GM12891 (cell line): ENCODE data around the gene NEUROD1. TPM values are rescaled to one million over a fixed set of nuclear protein-coding genes. Genes with fewer than 3 reads are reported as not detected.
A peak's percentile ranks its signal among the peaks of the same experiment; 100 is the strongest.
"Not testable (repeated sequence)": the region's sequence is repeated elsewhere in the genome, so short reads cannot be mapped to it uniquely, and the experiment has no call there.

Source experiments
- DNase-seq: peaks from one replicate; pipeline ENCODE4 v3.0.0; 2011; ENCODE audit warnings: low spot score; ENCODE audit not compliant: insufficient read length
- FAIRE-seq: peaks from 2 replicates; lab custom pipeline; 2011; peaks lifted over from hg19 to GRCh38; lab: Jason Lieb, UNC
- PAX5 ChIP-seq: IDR thresholded peaks from 2 replicates; pipeline ENCODE4 v1.6.1; 2011; ENCODE audit warnings: low read length, moderate library complexity, mild to moderate bottlenecking; ENCODE audit not compliant: insufficient read depth, severe bottlenecking
- POLR2A ChIP-seq: IDR thresholded peaks from 2 replicates; pipeline ENCODE4 v1.6.1; 2011; ENCODE audit warnings: low read depth, low read length, control low read depth
- POLR2AphosphoS5 ChIP-seq: IDR thresholded peaks from 2 replicates; pipeline ENCODE4 v1.6.1; 2011; ENCODE audit warnings: low read depth, low read length, control low read depth
- POU2F2 ChIP-seq: IDR thresholded peaks from 2 replicates; pipeline ENCODE4 v1.6.1; 2011; ENCODE audit warnings: low read depth, mild to moderate bottlenecking, control low read depth, low read length, moderate library complexity
- SPI1 ChIP-seq: IDR thresholded peaks from 2 replicates; pipeline ENCODE4 v1.6.1; 2011; ENCODE audit warnings: low read depth, low read length, control low read depth
- TAF1 ChIP-seq: IDR thresholded peaks from 2 replicates; pipeline ENCODE4 v1.6.1; 2011; ENCODE audit warnings: low read depth, low read length, control low read depth
- polyA plus RNA-seq: library from polyadenylated mRNA; unstranded; fragments of >200 nt; gene quantifications from one replicate; pipeline ENCODE4 v1.2.1, GENCODE V29; 2012; ENCODE audit warnings: low read depth, missing spikeins, inconsistent platforms; ENCODE audit not compliant: missing spikeins

The NEUROD1 gene
- polyA plus RNA-seq = not detected

DNA sequence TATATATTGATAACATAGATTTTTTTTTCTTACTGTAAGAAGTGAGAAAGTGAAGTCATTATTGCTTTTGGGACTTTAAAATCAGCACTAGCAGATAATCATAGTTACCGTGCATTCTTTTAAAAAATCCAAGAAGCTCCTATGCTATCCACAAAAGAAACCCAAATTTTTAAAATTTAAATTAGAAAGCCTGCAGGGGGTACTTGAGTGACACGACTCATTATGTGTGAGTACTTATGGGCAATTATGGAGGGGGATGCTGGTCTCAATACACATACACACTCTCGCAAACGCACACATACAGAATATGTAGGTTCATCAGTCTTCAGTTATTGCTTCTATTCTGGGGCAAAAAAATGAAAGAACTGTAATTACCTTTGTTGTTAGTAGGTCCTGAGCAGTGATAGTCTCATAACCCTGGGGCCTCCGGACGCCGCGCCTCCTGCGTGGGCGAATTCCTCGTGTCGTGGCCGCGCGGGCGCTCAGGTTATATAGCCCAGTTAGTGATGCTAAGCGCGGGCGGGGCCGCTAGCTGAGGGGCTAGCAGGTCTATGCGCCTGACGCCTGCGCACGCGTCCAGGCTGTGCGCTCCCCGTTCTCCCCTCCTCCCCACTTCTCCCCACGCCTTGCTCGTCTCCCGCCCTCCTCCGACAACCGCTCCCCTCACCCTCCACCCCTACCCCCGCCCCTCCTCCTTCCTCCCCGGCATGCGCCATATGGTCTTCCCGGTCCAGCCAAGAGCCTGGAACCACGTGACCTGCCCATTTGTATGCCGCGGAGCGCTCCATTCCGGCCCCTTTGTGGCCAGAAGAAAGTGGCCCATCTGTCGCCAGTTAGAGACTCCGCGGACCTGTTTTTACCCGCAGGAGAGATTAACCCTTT lies at the start of gene NEUROD1:
NEUROD1 (minus strand) TSS at position 463 of the 882 bp plus-strand sequence. CDS start 1,657 bp downstream, outside the sequence.
- TF ChIP-seq POLR2A = no peak
- TF ChIP-seq POU2F2 = no peak
- no peak for TF ChIP-seq PAX5
- TF ChIP-seq SPI1 = no peak
- TF ChIP-seq TAF1 = no peak
- TF ChIP-seq POLR2AphosphoS5 = no peak
- no peak for DNase-seq
- no peak for FAIRE-seq

DNA sequence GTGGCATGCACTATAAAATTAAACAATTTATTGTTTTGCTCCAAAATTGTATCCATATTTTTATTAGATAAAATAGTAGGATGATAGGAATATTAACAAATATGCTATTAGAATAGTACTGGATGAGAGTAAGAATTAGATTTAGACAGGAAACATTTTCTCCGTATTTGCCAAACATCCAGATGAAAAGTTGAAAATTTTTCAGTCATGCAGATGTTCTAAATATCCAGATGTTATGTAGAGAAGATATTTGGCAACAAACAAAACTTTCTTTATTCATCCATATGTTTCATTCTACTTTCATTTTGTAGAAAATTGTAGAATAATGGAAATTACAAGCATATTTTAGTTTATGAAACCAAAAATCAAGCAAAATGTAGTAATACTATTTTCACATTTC lies 45.2 kb upstream of the NEUROD1 start:
- TF ChIP-seq POLR2A (no peak), POLR2AphosphoS5 (no peak), SPI1 (no peak)
- no peak for FAIRE-seq
- no peak for DNase-seq

DNA sequence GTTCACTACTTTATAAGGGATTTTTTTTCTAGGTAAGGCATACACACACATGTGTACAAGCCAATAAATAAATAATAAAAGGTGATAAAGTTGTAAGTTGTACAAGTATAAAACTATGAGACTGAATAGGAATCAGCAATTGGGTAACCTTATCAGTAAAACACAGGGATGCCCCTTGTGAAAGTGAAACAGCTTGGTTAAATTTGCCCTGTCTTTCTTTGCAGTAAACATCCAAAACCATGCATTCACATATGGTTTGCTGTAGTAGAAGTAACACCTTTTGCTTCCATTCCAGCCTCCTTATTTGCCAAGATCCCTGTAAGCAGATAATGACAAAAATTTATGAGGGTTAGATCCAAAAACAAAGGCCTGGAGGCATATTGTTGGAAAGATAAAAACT lies 44.3 kb upstream of the NEUROD1 start:
- TF ChIP-seq POLR2A = no peak
- TF ChIP-seq SPI1 = no peak
- no peak for TF ChIP-seq PAX5
- no peak for TF ChIP-seq TAF1
- TF ChIP-seq POU2F2 = no peak
- no peak for TF ChIP-seq POLR2AphosphoS5
- no peak for FAIRE-seq

DNA sequence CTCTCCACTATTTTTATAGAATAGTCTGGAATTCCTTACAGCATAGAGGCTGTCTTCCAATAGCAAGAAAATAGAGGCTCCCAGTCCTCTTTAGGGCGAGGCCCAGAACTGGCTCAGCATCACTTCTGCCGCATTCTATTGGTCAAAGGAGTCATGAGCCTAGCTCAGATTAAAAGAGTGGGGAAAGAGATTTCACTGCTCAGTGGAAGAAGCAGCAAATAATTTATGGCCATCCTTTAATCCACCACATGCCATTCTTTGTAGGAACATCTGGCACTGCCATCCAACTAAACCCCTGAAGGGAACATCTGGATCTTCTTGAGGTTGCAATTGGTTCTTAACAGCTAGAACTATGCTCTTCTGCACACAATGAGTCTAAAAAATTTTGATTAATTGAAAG lies 43.4 kb upstream of the NEUROD1 start:
- FAIRE-seq = no peak
- no peak for DNase-seq
- TF ChIP-seq SPI1 = no peak
- no peak for TF ChIP-seq POLR2A
- no peak for TF ChIP-seq POU2F2
- no peak for TF ChIP-seq TAF1
- no peak for TF ChIP-seq POLR2AphosphoS5
- no peak for TF ChIP-seq PAX5

More for the DNA sequence above, 44.3 kb upstream of the NEUROD1 start:
- no peak for DNase-seq

DNA sequence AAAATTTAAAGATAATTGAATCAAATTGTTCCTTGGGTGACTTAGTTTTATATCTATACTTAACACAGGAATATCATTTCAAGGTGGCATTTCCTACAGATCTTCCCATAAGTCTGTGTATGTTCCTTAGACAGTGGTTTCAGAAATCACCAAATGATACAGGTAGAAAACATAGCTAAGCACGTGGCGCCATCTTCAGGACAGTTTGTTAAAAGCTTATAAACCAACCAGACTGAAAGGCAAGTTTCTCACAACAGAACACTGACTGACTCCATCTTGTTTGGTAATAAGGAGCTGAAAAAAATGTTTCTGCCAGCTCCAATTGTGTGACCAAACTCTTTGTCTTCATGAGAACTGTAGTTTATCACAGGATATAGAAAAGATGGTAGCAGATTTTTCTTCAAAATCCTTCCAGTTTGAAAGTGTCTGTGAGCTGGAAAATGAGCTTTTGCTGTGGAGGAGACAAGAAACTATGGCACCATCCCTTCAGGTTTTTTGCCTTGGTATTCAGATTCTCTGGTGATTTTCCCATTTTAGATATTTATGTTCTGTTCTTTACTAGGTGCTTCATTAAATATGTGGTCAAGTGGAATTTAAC lies 34.8 kb upstream of the NEUROD1 start:
- peak; percentile 90 for FAIRE-seq
- DNase-seq = no peak
- no peak for TF ChIP-seq SPI1
- no peak for TF ChIP-seq PAX5
- TF ChIP-seq POU2F2 = no peak
- no peak for TF ChIP-seq POLR2AphosphoS5
- no peak for TF ChIP-seq POLR2A
- no peak for TF ChIP-seq TAF1

DNA sequence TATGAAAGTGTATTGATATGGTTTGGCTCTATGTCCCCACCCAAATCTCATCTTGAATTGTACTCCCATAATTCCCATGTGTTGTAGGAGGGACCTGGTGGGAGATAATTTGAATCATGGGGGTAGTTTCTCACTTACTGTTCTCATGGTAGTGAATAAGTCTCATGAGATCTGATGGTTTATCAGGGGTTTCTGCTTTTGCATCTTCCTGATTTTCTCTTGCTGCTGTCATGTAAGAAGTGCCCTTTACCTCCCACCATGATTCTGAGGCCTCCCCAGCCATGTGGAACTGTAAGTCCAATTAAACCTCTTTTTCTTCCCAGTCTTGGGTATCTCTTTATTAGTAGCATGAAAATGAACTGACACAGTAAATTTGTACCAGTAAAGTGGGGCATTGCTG lies 30.7 kb upstream of the NEUROD1 start:
- not testable (repeated sequence) for FAIRE-seq, DNase-seq

GRCh38 chr2:181702519-181702918 lies 22.2 kb upstream of the NEUROD1 start:
- DNase-seq, FAIRE-seq: not testable (repeated sequence)

GRCh38 chr2:181698223-181698622 lies 17.9 kb upstream of the NEUROD1 start:
- DNase-seq = no peak
- TF ChIP-seq POU2F2 (no peak), PAX5 (no peak), POLR2AphosphoS5 (no peak)
- no peak for FAIRE-seq

DNA sequence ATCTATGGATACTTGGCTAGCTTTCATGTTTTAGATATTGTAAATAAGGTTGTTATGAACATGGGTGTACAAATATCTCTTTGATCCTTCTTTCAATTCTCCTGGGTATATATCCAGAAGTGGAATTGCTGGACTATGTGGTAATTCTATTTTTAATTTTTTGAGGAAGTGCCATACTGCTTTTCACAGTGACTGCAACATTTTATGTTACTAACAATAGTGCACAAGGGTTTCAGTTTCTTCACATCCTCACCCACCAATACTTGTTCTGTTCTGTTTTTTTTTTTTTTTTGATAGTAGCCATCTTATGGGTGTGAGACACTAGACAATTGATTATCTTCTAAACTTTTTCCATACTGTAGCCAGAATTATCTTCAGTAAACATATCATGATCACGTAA lies 17.3 kb upstream of the NEUROD1 start:
- DNase-seq (no peak), FAIRE-seq (no peak)
- TF ChIP-seq SPI1 = peak; percentile 28; the same call in 1 of the 2 replicates
- no peak for TF ChIP-seq POLR2A

DNA sequence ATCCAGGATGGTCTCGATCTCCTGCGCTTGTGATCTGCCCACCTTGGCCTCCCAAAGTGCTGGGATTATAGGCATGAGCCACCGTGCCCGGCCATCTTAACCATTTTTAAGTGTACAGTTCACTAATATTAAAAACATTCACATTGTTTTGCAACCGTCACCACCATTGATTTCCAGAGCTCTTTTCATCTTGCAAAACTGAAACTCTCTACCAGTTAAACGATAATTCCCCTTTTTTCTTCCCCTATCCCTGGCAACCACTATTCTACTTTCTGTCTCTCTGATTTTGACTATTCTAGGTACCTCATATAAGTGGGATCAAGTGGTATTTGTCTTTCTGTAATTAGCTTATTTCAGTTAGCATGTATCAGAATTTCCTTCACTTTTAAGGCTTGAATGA lies 16.8 kb upstream of the NEUROD1 start:
- DNase-seq (no peak), FAIRE-seq (no peak)

DNA sequence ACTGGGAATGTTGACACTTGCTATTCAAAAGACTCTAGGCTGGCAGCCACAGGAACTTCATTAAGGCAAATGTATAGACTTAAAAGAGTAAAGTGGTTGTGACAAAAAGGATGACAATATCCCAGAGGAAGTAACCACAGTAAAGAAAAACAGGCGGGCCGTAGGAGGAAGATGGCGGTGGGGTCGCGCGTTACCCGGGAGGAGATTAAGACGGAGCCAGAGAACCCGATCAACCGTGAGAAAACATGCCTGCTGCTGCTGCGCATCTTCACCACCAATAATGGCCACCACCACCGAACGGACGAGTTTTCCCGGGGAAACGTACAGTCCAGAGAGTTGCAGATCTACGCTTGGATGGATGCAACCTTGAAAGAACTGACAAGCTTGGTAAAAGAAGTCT lies 14.0 kb upstream of the NEUROD1 start:
- TF ChIP-seq POU2F2 (no peak), SPI1 (no peak), POLR2AphosphoS5 (no peak), POLR2A (no peak), TAF1 (no peak), PAX5 (no peak)
- DNase-seq = no peak
- no peak for FAIRE-seq

More for the DNA sequence above, 16.8 kb upstream of the NEUROD1 start:
- TF ChIP-seq POU2F2 = no peak
- TF ChIP-seq SPI1 = no peak
- TF ChIP-seq PAX5 = no peak
- TF ChIP-seq POLR2AphosphoS5 = no peak
- TF ChIP-seq TAF1 = no peak
- no peak for TF ChIP-seq POLR2A
